ENCODE data around the gene DEPDC1B.

DNA sequence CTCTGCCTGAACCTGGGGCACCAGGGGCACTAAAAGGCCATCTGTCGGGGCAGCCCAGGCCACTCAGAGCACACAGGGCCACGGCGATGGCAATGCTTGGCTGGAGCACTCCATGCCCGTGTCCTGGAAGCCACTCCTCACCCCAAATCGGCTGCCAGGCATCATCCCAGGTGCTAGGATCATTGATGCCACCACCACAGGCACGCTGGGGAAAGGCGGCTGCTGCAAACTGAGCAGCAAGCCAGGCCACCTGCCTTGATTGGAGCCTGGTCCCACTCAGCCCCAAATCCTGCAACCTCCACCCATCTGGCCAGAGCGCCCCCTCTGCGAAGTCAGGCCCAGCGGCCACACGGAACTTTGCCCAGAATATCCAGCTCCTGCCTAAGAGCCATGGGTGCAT is 67.8 kb downstream of the DEPDC1B start:
- TF ChIP-seq, protein P1, sequence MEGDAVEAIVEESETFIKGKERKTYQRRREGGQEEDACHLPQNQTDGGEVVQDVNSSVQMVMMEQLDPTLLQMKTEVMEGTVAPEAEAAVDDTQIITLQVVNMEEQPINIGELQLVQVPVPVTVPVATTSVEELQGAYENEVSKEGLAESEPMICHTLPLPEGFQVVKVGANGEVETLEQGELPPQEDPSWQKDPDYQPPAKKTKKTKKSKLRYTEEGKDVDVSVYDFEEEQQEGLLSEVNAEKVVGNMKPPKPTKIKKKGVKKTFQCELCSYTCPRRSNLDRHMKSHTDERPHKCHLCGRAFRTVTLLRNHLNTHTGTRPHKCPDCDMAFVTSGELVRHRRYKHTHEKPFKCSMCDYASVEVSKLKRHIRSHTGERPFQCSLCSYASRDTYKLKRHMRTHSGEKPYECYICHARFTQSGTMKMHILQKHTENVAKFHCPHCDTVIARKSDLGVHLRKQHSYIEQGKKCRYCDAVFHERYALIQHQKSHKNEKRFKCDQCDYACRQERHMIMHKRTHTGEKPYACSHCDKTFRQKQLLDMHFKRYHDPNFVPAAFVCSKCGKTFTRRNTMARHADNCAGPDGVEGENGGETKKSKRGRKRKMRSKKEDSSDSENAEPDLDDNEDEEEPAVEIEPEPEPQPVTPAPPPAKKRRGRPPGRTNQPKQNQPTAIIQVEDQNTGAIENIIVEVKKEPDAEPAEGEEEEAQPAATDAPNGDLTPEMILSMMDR (IDR thresholded peaks at IDR 0.05), result no peak
- TF ChIP-seq EP300 (IDR thresholded peaks at IDR 0.05) (no peak), POLR2A (IDR thresholded peaks at IDR 0.05) (no peak), POLR2AphosphoS5 (IDR thresholded peaks at IDR 0.05) (no peak)
